Vagina (tissue), 2 donors: ENCODE data around the gene OR4F17. TPM values are rescaled to one million over a fixed set of nuclear protein-coding genes. Genes with fewer than 3 reads are reported as not detected.
A peak's percentile ranks its signal among the peaks of the same experiment; 100 is the strongest.
"Not testable (repeated sequence)": the region's sequence is repeated elsewhere in the genome, so short reads cannot be mapped to it uniquely, and the experiment has no call there.

Experiments used
- DNase-seq, 2 donors: peaks; one replicate each; pipeline ENCODE4 v3.0.0-alpha.2; 2017; ENCODE audit errors: extremely low spot score in 2 of 2
- H3K27ac ChIP-seq: fragments of 200-600 bp; sonication (generic); one replicate; pipeline ENCODE4 v1.5.1; 2019
- H3K27me3 ChIP-seq: fragments of 200-600 bp; sonication (generic); one replicate; pipeline ENCODE4 v1.5.1; 2019
- H3K36me3 ChIP-seq, 2 donors: fragments of 200-600 bp; sonication (generic); one replicate each; pipeline ENCODE4 v1.5.1; 2017 to 2019
- H3K4me1 ChIP-seq: fragments of 200-600 bp; sonication (generic); one replicate; pipeline ENCODE4 v1.5.1; 2019
- H3K4me3 ChIP-seq, 2 donors: fragments of 200-600 bp; sonication (generic); 1 replicate in 1 of 2; 2 replicates in 1 of 2; pipeline ENCODE4 v1.5.1; 2016 to 2019
- H3K9me3 ChIP-seq: fragments of 200-600 bp; sonication (generic); one replicate; pipeline ENCODE4 v1.5.1; 2019
- intact Hi-C: fragments of 100-400 bp; cut with DNase I; formaldehyde crosslinking; loops from one replicate; pipeline ENCODE4 v1.15.1; 2023
- total RNA-seq: library from RNA; depleted of rRNA; stranded (reverse); fragments of >200 nt; gene quantifications from one replicate; pipeline ENCODE4 v1.2.3, GENCODE V29; 2016

OR4F17 gene, protein sequence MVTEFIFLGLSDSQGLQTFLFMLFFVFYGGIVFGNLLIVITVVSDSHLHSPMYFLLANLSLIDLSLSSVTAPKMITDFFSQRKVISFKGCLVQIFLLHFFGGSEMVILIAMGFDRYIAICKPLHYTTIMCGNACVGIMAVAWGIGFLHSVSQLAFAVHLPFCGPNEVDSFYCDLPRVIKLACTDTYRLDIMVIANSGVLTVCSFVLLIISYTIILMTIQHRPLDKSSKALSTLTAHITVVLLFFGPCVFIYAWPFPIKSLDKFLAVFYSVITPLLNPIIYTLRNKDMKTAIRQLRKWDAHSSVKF
- not detected for total RNA-seq

DNA sequence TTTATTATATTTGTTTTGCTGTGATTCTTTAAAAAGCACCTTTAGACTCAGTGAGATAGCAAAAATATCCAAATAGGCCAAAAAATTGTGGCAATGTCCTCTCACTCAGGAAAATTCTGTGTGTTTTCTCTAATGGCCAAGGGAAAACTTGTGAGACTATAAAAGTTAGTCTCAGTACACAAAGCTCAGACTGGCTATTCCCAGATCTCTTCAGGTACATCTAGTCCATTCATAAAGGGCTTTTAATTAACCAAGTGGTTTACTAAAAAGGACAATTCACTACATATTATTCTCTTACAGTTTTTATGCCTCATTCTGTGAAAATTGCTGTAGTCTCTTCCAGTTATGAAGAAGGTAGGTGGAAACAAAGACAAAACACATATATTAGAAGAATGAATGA is at the start of gene OR4F17:
Gene OR4F17 (plus strand): TSS at position 301 of the 400 bp plus-strand sequence. CDS start 3,575 bp downstream, outside the sequence.
- H3K9me3 ChIP-seq, intact Hi-C loops, DNase-seq, H3K27ac ChIP-seq, H3K4me3 ChIP-seq, H3K27me3 ChIP-seq, H3K36me3 ChIP-seq, H3K4me1 ChIP-seq: not testable (repeated sequence)

DNA sequence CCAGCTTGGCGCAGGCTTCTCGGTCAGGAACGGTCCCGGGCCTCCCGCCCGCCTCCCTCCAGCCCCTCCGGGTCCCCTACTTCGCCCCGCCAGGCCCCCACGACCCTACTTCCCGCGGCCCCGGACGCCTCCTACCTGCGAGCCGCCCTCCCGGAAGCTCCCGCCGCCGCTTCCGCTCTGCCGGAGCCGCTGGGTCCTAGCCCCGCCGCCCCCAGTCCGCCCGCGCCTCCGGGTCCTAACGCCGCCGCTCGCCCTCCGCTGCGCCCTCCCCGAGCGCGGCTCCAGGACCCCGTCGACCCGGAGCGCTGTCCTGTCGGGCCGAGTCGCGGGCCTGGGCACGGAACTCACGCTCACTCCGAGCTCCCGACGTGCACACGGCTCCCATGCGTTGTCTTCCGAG is 36.1 kb upstream of the OR4F17 start:
- H3K27ac ChIP-seq, intact Hi-C loops, H3K36me3 ChIP-seq, H3K4me1 ChIP-seq, H3K9me3 ChIP-seq, DNase-seq, H3K27me3 ChIP-seq: not testable (repeated sequence)
- peak overlapping the region in 1 of 2 donors; percentile 26 for H3K4me3 ChIP-seq

DNA sequence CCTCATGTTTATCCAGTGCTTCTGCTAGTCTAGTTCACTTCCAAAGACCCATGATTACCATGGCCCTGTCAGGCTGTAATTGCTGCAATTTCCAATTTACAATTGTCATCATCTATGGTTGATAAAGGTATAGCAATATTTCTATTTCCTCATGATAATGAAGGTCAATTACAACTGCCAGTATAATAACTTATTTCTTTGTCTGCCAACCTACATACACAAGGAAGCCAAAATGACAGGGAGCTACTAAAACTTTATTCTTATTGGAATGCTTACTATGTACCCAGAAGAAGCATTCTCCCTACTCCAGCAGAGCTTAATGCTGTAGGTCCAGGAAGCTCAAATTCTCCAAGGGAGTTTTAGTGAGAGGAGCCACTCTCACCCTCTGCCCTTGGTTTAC is 24.0 kb upstream of the OR4F17 start:
- H3K36me3 ChIP-seq, H3K4me1 ChIP-seq, DNase-seq, H3K9me3 ChIP-seq, H3K27me3 ChIP-seq, H3K4me3 ChIP-seq, intact Hi-C loops, H3K27ac ChIP-seq: not testable (repeated sequence)

DNA sequence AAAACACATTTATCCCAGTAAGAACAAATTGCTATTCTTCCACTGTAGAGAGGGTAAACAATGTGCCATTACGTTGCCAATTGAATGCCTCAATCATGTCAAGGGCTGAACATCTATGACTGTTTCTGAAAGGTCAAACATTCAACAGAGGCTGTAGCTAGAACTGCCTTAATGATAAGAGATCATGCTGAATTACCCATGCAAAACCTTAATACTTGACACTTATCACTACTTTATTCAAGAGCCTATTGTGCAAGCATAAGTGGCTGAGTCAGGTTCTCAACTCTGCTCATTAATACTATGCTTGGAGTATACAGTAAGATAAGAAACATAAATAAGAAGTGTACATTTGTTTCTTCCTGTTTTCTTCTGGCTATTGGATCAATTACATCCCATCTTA is 23.3 kb upstream of the OR4F17 start:
- H3K27me3 ChIP-seq, DNase-seq, intact Hi-C loops: not testable (repeated sequence)

DNA sequence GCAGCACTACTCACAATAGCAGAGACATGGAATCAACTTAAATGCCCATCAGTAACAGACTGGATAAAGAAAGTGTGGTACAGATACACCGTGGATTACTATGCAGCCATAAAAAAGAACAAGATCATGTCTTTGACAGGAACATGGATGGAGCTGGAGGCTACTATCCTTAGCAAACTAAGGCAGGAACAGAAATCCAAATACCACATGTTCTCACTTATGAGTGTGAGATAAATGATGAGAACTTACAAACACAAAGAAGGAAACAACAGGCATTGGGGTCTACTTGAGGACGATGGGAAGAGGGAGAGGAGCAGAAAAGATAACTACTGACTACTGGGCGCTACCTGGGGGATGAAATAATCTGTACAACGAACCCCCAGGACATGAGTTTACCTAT is 16.2 kb upstream of the OR4F17 start:
- H3K9me3 ChIP-seq, H3K4me1 ChIP-seq, H3K4me3 ChIP-seq, intact Hi-C loops, DNase-seq, H3K27ac ChIP-seq, H3K36me3 ChIP-seq, H3K27me3 ChIP-seq: not testable (repeated sequence)

More for the DNA sequence above, 23.3 kb upstream of the OR4F17 start:
- H3K4me3 ChIP-seq, H3K36me3 ChIP-seq, H3K27ac ChIP-seq, H3K9me3 ChIP-seq, H3K4me1 ChIP-seq: not testable (repeated sequence)

DNA sequence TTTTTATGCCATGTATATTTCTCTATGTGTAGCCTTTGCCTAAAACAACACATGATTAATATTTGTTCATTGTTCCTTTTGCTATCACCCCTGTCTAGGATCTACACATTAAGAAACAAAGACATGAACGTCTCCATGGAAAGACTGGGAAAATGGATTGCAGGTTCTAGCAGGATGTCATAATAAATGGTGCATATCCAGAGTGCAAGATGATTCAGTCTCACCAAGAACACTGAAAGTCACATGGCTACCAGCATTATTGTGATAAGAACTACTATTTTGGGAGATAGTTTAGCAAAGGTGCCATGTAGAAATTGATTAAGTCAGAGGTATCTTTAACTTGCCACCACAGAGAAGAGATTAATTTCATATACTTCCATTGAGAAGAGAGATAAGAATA is 12.1 kb upstream of the OR4F17 start:
- H3K27ac ChIP-seq, H3K27me3 ChIP-seq, H3K4me3 ChIP-seq, H3K4me1 ChIP-seq, intact Hi-C loops, H3K36me3 ChIP-seq, H3K9me3 ChIP-seq, DNase-seq: not testable (repeated sequence)

DNA sequence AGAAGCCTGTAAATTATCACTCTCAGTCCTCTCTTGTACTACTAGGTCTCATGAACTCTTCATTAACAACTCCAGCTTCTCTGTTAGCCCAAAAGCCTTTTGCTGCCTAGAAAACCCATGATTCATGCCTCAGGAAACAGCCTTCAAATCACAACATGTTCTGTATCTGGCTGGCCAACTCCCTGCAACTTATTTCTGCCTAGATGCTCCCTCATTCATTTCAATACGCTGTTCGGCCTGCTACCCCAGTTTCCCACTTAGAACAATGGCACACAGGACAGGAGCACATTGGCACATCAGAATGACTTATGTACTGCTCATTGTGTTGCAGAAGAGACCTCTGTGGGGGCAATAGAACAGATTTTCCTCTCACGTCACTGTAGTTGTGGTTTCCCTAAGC is 9.3 kb upstream of the OR4F17 start:
- H3K36me3 ChIP-seq, DNase-seq, H3K4me3 ChIP-seq, H3K27me3 ChIP-seq, H3K9me3 ChIP-seq, intact Hi-C loops, H3K27ac ChIP-seq, H3K4me1 ChIP-seq: not testable (repeated sequence)

DNA sequence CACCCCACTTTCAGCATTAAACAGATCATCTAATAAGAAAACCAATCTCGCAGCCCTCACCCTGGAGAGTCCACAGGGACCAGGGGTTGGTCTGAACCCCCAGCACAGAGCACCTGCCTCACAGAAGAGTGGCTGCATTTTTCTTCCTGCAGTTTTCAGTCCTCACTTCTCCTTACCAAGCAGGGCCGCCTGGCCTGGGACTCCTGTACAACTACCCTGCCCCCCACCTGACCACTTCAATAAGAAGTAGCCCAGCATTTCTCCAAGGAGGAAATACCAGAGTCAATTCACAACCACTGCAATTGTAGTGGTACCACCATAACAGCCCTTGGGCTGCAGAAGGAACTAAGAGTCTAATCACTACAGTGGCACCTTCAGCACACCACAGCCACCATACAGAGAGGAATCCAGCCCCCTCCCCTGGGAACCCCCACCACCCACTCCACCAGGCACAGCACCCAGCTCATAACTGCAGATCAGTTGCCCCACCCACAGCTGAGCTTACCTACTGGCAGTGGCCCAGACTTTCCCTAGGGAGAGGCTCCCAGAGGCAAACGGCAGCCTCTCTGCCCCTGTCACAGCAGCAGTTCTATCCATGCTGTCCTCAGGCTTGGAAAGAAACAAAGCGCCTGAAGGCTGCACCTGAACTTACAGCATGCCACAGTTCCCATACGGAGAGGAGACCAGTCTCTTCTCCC is 13.7 kb downstream of the OR4F17 start:
- DNase-seq, H3K4me3 ChIP-seq, H3K27me3 ChIP-seq, H3K9me3 ChIP-seq, H3K36me3 ChIP-seq, H3K4me1 ChIP-seq, intact Hi-C loops, H3K27ac ChIP-seq: not testable (repeated sequence)

Other genes with a start within 250 kb of the OR4F17 start
- 49.4 TPM for gene PLPP2, start 184.3 kb downstream of the OR4F17 start, total RNA-seq
- 30.7 TPM for gene MIER2, start 237.7 kb downstream of the OR4F17 start, total RNA-seq